BJ (cell line): ENCODE results near the gene HIGD1B. TPM values are rescaled to one million over a fixed set of nuclear protein-coding genes. Genes with fewer than 3 reads are reported as not detected.

Experiments used
- CTCF ChIA-PET: fragments of 350-600 bp; formaldehyde crosslinking; extraction: SDS; loops from one replicate; lab custom pipeline; 2021; ENCODE audit warnings: antibody characterized with exemption, inconsistent platforms; lab: Yijun Ruan, JAX
- POLR2A ChIA-PET: fragments of 300-600 bp; sonication (Branson Sonifier 250); formaldehyde crosslinking; extraction: SDS; loops from one replicate; lab custom pipeline; 2021; ENCODE audit warnings: antibody characterized with exemption; lab: Charles Lee
- DNase-seq: peaks from one replicate; pipeline ENCODE4 v3.0.0-alpha.2; 2011; ENCODE audit warnings: low read depth
- H3K27me3 ChIP-seq: 2 replicates; pipeline ENCODE4 v1.6.0; 2011; ENCODE audit warnings: low read length; ENCODE audit not compliant: control insufficient read depth, insufficient read depth
- H3K36me3 ChIP-seq: 2 replicates; pipeline ENCODE4 v1.5.1; 2011; ENCODE audit warnings: low read length; ENCODE audit not compliant: control insufficient read depth, insufficient read depth
- H3K4me3 ChIP-seq: 2 replicates; pipeline ENCODE4 v1.5.1; 2011; ENCODE audit warnings: low read depth, mild to moderate bottlenecking, control low read depth, low read length
- polyA minus RNA-seq: library from RNA; depleted of rRNA, polyadenylated mRNA; stranded (reverse); fragments of >200 nt; gene quantifications from 2 replicates; pipeline ENCODE4 v1.2.3, GENCODE V29; 2011; rRNA and poly(A)+ RNA removed
- polyA plus RNA-seq: library from polyadenylated mRNA; depleted of rRNA; stranded (reverse); fragments of >200 nt; gene quantifications from 2 replicates; pipeline ENCODE4 v1.2.3, GENCODE V29; 2011; rRNA removed
- TF ChIP-seq, protein P1 (sequence below): IDR thresholded peaks from 2 replicates; pipeline ENCODE4 v1.5.1; 2011; ENCODE audit warnings: low read depth, mild to moderate bottlenecking, control low read depth, inconsistent platforms, low read length, moderate library complexity; ENCODE audit not compliant: insufficient read depth

Gene HIGD1B
- polyA plus RNA-seq = not detected in 2 replicates
- not detected in 2 replicates for polyA minus RNA-seq

DNA sequence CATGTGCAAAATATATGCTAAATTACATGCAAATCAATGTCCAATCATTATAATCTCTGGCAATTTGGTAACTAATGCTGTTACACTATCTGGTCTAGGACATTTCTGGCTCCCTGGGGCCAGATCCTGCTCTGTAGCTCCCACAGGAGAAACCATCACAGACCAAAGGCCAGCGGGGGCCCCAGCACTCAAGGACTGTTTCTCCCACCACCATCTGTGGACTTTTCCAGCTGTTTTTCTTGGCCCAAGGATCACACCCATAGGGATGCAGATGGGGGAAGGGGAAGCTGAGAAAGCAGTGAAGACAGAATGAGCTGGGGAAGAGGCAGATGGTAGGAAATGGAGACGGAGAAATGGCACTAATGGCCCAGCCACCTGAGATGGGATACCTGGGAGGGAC is at the start of gene HIGD1B:
Gene HIGD1B, plus strand, starts transcription at position 298 of the 400 bp plus-strand sequence. CDS start 270 bp downstream, outside the sequence.
- ChIA-PET CTCF (interaction anchor here (0.7 to 5.4 kb wide), 6 partner anchors 10 to 69 kb away, joined by 3 to 39 read pairs (median 4); no protein-coding TSS in a partner anchor), POLR2A (no interaction called here)
- TF ChIP-seq, protein P1, sequence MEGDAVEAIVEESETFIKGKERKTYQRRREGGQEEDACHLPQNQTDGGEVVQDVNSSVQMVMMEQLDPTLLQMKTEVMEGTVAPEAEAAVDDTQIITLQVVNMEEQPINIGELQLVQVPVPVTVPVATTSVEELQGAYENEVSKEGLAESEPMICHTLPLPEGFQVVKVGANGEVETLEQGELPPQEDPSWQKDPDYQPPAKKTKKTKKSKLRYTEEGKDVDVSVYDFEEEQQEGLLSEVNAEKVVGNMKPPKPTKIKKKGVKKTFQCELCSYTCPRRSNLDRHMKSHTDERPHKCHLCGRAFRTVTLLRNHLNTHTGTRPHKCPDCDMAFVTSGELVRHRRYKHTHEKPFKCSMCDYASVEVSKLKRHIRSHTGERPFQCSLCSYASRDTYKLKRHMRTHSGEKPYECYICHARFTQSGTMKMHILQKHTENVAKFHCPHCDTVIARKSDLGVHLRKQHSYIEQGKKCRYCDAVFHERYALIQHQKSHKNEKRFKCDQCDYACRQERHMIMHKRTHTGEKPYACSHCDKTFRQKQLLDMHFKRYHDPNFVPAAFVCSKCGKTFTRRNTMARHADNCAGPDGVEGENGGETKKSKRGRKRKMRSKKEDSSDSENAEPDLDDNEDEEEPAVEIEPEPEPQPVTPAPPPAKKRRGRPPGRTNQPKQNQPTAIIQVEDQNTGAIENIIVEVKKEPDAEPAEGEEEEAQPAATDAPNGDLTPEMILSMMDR = no peak
- no peak for DNase-seq
- no peak within 1 kb of the TSS for H3K4me3 ChIP-seq
- no peaks in the 10 kb centered on the region for H3K27me3 ChIP-seq
- H3K36me3 ChIP-seq = peaks cover 5% of the 10 kb centered on the region

DNA sequence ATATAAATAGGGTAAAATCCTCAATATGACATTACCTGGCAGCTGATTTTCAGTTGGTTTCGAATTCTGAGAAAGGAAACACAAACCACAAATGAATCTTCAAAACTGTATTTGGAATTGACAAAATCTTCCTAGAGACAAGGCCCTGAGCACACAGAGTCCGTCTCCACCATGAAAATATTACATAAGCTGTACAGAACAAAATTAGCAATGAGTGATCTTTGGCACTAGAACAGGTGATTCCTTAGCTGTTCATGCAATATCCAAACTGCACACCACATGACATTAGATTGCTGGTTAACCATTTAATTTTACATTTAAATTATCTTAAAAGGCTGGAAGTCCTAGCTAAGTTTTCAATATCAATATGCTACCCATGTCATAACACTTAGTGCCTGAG is 49.3 kb upstream of the HIGD1B start:
- TF ChIP-seq, protein P1 = no peak
- ChIA-PET POLR2A (no interaction called here), CTCF (interaction anchor here (0.7 to 3.2 kb wide), 3 partner anchors 19 to 80 kb away, joined by 3 to 17 read pairs (median 8); no protein-coding TSS in a partner anchor)
- no peak for DNase-seq
- Histone ChIP-seq H3K27me3 (no peaks in the 10 kb centered on the region), H3K4me3 (no peak overlapping the region), H3K36me3 (no peaks in the 10 kb centered on the region; the same call in 1 of the 2 replicates)

DNA sequence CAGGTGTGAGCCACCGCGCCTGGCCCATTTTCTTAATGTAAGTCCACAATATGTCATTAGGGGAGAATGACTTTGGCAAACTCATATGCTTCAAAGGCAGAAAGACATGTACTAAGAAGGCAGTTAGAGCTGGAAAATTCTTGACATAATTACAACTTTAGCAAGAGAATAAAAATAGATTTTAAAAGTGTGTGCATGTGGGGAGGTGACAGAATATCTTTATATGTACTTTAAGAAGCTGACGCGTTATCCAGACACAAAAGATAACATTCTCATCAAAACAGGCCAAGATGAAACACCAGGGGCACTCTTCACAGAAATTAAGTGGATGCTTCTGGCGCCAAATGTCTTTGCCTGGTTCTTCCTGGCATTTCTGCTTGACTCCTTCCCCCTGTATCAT is 45.8 kb upstream of the HIGD1B start:
- no peak overlapping the region for H3K4me3 ChIP-seq
- no peak for DNase-seq
- POLR2A ChIA-PET = no interaction called here
- peaks cover 7% of the 10 kb centered on the region for H3K36me3 ChIP-seq
- CTCF ChIA-PET = interaction anchor here (1.3 to 5.1 kb wide), 2 partner anchors 21 to 22 kb away, joined by 3 to 21 read pairs; no protein-coding TSS in a partner anchor
- TF ChIP-seq, protein P1 = no peak
- no peaks in the 10 kb centered on the region for H3K27me3 ChIP-seq

DNA sequence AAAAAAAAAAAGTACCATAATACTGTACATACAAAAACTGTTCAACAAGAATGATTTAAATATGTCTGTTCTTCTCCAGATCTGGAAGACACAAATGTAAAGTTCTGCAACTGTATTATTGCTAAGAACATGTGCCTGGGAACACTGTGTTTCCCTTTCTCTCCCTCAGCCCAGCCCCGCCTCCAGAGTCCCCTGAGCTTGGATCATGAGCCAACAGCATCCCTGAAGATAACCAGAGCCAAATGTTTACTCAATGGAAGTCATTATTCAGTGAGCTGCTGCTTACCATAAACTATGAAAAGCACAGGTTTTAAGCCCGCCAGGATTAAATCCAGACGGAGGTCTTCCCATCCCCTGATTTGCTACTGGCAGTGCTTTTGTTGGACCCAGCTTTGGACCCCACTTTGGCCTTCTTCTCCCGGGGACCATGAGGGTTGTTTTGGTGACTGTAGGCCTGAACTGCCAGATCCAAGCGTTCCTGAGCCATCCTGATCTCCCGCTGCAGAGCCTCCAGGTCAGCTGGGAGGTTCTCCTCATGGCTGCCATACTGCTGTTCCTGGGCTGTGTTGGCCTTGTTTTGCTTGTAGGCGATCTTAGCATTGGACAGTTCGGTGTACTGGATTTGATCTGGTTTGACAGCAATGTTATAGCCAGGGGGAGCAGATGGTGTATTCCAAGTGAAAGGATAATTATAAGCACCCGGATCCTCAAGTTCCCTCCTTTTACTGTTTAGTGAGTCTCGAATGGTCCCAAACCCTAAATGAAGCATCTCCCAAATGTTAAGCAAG is 43.2 kb upstream of the HIGD1B start:
- ChIA-PET CTCF (interaction anchor here (0.7 to 5.1 kb wide), 4 partner anchors 10 to 60 kb away, joined by 3 to 21 read pairs (median 4); no protein-coding TSS in a partner anchor), POLR2A (no interaction called here)
- Histone ChIP-seq H3K4me3 (no peak overlapping the region), H3K36me3 (peaks cover 7% of the 10 kb centered on the region), H3K27me3 (no peaks in the 10 kb centered on the region)
- no peak for DNase-seq
- TF ChIP-seq, protein P1 = no peak

DNA sequence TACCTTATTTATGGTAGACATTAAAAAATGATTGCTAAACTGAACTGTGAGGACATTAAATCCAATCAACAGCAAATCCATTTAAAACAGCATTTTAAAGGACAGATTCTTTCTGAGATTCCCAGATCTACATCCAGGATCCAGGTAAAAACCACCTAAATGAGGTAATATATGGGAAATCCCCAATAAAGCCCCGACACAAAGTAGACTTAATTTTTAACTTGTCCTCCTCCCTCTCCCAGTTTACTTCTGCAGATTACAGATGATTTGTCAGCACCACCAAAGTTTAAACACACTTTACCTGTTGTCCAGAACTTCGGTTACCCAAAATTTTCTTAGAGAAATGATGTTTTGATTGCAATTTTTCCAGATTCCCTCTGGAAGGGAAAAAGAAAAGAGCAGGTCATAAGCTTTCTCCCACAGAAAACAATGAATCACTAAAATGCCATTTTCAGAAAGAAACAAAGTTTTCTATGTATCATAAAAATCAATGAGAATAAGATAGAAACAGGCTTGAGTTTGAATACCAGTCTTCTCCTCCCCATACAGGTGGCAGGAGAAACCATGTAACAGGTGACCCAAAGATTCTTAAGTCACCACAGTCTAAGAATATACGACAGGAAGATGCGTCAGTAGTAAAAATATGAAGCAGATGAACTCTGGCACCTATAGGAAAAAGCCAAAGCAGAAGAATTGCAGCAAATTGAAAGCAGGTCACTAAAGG is 40.4 kb upstream of the HIGD1B start:
- no peaks in the 10 kb centered on the region for H3K27me3 ChIP-seq
- no peak overlapping the region for H3K4me3 ChIP-seq
- no peak for DNase-seq
- TF ChIP-seq, protein P1 = no peak
- peaks cover 7% of the 10 kb centered on the region for H3K36me3 ChIP-seq
- ChIA-PET POLR2A (no interaction called here), CTCF (interaction anchor here (1.1 kb wide), 1 partner anchor 28 kb away, joined by 3 read pairs; no protein-coding TSS in a partner anchor)
